Measurements from ENCODE around the gene HOXB5. TPM values are rescaled to one million over a fixed set of nuclear protein-coding genes. Genes with fewer than 3 reads are reported as not detected.

HOXB5 gene
- total RNA-seq, 1 donor from 2014 or later = not detected

GRCh38 chr17:48606892-48607614 is 13.5 kb upstream of the HOXB5 start:
- no peak for DNase-seq (ENCODE audit: low spot score)
- intact Hi-C loops (cut with DNase I) = no loop called here

GRCh38 chr17:48605991-48606891 is 12.7 kb upstream of the HOXB5 start:
- DNase-seq (ENCODE audit: low spot score) = no peak
- intact Hi-C loops (cut with DNase I) = no loop called here

- intact Hi-C loops (cut with DNase I) = no loop called here
Observed at GRCh38 chr17:48605409-48605919, 11.9 kb upstream of the HOXB5 start.

GRCh38 chr17:48604770-48605329 is 11.3 kb upstream of the HOXB5 start, which contains the start of gene HOXB6:
HOXB6 (minus strand) TSS chr17:48604986; CDS start chr17:48598150, 6,836 bp downstream.
- intact Hi-C loops (cut with DNase I) = no loop called here

More at GRCh38 chr17:48605409-48605919, 11.9 kb upstream of the HOXB5 start:
- no peak for DNase-seq (ENCODE audit: low spot score)

GRCh38 chr17:48603959-48604769 is 10.6 kb upstream of the HOXB5 start:
- DNase-seq (ENCODE audit: low spot score) = no peak
- intact Hi-C loops (cut with DNase I) = no loop called here

More at GRCh38 chr17:48604770-48605329, 11.3 kb upstream of the HOXB5 start, which contains the start of gene HOXB6:
- DNase-seq (ENCODE audit: low spot score) = no peak

GRCh38 chr17:48601539-48602425 is 8.2 kb upstream of the HOXB5 start:
- DNase-seq (ENCODE audit: low spot score) = no peak
- intact Hi-C loops (cut with DNase I) = no loop called here

- intact Hi-C loops (cut with DNase I) = no loop called here
- no peak for DNase-seq (ENCODE audit: low spot score)
Observed at GRCh38 chr17:48601207-48601538, 7.6 kb upstream of the HOXB5 start.

GRCh38 chr17:48600244-48601098 is 6.9 kb upstream of the HOXB5 start:
- no peak for DNase-seq (ENCODE audit: low spot score)
- intact Hi-C loops (cut with DNase I) = no loop called here

GRCh38 chr17:48599354-48599753 is 5.8 kb upstream of the HOXB5 start:
- intact Hi-C loops (cut with DNase I) = loop anchor here (10.0 kb wide), 1 partner anchor 355 kb away; no protein-coding TSS in a partner anchor
- DNase-seq (ENCODE audit: low spot score) = no peak

- intact Hi-C loops (cut with DNase I) = loop anchor here (10.0 kb wide), 1 partner anchor 354 kb away; no protein-coding TSS in a partner anchor
- DNase-seq (ENCODE audit: low spot score) = no peak
Observed at GRCh38 chr17:48598736-48599135, 5.2 kb upstream of the HOXB5 start.

- intact Hi-C loops (cut with DNase I) = loop anchor here (10.0 kb wide), 1 partner anchor 353 kb away; no protein-coding TSS in a partner anchor
Observed at GRCh38 chr17:48597778-48598631, 4.4 kb upstream of the HOXB5 start.

GRCh38 chr17:48597528-48597777 is 3.9 kb upstream of the HOXB5 start:
- no peak for DNase-seq (ENCODE audit: low spot score)
- intact Hi-C loops (cut with DNase I) = loop anchor here (10.0 kb wide), 1 partner anchor 353 kb away; no protein-coding TSS in a partner anchor

More at GRCh38 chr17:48597778-48598631, 4.4 kb upstream of the HOXB5 start:
- DNase-seq (ENCODE audit: low spot score) = no peak

GRCh38 chr17:48596735-48597527 is 3.4 kb upstream of the HOXB5 start:
- DNase-seq (ENCODE audit: low spot score) = no peak
- intact Hi-C loops (cut with DNase I) = loop anchor here (10.0 kb wide), 1 partner anchor 352 kb away; no protein-coding TSS in a partner anchor

- DNase-seq (ENCODE audit: low spot score) = no peak
- intact Hi-C loops (cut with DNase I) = loop anchor here (10.0 kb wide), 1 partner anchor 351 kb away; no protein-coding TSS in a partner anchor
Observed at GRCh38 chr17:48596000-48596734, 2.6 kb upstream of the HOXB5 start.
